HG03103 (cell line): ENCODE data around the gene FAM184A.
"Not testable (repeated sequence)": the region's sequence is repeated elsewhere in the genome, so short reads cannot be mapped to it uniquely, and the experiment has no call there.

Source experiments
- ATAC-seq: cut with Tn5 transposase; IDR thresholded peaks from one replicate; pipeline ENCODE4 v1.9.1; 2021; ENCODE audit warnings: low read depth; ENCODE audit not compliant: unreplicated experiment

Gene FAM184A

DNA sequence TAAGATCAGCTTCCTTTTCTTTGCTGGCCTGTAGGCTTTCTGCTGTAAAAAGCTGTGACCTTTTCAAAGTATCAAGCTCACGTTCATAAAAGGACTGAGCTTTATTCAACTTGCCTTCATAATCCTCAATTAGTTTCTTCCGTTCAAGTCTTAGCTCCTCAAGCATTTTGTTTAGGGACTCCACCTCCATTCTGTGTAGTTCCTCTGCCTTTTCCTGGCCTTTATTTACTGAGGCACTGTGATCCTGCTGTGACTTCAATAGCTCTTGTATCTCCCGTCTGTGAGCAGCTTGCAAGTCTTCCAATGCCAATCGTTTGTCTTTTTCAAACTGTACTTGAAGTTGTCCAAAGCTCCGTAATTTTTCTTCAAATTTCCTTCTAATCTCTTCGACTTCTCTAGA lies 54.4 kb downstream of the FAM184A start:
- no peak for ATAC-seq

DNA sequence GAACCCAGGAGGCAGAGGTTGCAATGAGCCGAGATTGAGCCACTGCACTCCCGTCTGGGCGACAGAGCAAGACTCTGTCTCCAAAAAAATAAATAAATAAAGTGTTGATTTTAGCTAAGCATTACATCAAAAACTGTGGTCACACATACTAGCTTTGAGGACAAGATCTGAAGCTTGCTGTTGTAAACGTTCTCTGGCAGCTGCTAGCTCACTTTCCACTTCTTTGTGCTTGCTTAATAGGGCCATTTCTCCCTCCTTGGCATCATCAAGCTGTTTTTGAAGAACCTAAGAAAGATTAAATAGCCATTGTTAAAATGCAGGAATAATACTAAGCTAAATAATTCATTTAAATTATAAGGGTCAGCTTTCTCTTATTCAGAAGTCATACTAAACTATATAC lies 55.7 kb downstream of the FAM184A start:
- ATAC-seq, result no peak

DNA sequence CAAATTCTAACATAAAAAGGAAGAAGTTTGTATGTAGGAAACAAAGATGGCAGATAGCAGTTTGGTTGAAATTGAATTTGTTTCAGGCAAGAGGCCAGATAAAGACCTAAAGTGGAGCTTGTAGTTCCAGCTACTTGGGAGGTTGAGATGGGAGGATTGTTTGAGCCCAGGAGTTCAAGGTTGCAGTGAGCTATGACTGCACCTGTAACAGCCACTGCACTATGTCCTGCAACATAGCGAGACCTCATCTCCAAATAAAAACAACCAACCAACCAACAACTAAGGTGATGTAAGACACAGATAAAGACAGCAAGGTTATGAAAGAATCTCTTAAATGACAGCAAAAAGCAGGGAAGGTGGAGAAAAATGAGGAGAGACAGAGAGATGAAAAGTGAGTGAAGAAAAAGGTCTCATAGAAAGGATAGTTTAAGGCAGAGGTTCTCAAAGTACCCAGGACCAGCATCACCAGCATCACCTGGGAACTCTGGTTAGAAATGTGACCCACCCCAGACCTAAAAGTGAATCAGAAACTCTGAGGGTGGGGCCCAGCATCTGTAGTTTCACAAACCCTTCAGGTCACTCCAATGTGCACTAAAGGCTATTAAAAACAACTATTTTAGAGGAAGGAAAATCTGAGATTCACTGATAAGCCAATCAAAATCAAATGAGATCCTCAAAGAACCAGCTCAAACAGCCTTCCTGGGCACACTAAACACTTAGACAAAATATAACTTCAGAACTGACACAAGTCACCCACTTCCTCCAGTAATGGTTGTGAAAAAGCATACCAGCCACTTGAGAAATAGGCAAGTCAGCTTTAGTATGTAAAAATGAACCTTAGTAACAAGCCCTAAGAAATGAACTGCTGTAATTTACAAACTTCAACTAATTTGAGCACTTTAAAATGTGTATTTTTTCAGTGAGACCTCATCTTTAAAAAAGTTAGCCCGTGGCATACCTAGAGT lies 57.6 kb downstream of the FAM184A start:
- no peak for ATAC-seq

DNA sequence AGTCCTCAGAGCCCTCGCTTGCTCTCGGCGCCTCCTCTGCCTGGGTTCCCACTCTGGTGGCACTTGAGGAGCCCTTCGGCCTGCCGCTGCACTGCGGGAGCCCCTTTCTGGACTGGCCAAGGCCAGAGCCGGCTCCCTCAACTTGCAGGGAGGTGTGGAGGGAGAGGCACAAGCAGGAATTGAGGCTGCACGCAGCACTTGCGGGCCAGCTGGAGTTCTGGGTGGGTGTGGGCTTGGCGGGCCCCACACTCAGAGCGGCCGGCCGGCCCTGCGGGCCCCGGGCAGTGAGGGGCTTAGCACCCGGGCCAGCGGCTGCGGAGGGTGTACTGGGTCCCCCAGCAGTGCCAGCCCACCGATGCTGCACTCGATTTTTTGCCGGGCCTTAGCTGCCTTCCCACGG lies 63.3 kb downstream of the FAM184A start:
- not testable (repeated sequence) for ATAC-seq

DNA sequence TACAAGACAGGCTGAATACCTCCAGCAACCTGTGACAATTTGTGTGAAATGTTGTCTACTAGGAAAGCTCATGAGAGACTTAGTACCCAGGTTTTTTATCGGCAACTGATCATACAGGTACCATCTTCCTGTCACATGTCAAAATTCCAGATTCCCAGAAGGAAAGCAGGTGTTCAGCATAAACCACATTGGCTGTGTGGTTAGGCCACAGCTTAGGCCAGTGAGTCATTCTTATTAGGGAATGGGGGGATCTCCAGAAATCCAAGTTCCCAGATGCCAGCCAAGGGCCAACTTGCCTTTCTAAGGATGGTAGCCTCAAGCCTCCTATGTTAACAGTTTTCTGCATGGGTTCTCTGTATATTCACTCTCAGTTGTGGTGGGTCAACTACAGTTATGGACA lies 65.9 kb downstream of the FAM184A start:
- no peak for ATAC-seq

GRCh38 chr6:119009266-119009665 lies 69.2 kb downstream of the FAM184A start:
- ATAC-seq, result not testable (repeated sequence)

GRCh38 chr6:119006974-119007373 lies 71.5 kb downstream of the FAM184A start:
- no peak for ATAC-seq

- ATAC-seq, result no peak
These were observed 76.4 kb downstream of the FAM184A start for GRCh38 chr6:119002069-119002468.

DNA sequence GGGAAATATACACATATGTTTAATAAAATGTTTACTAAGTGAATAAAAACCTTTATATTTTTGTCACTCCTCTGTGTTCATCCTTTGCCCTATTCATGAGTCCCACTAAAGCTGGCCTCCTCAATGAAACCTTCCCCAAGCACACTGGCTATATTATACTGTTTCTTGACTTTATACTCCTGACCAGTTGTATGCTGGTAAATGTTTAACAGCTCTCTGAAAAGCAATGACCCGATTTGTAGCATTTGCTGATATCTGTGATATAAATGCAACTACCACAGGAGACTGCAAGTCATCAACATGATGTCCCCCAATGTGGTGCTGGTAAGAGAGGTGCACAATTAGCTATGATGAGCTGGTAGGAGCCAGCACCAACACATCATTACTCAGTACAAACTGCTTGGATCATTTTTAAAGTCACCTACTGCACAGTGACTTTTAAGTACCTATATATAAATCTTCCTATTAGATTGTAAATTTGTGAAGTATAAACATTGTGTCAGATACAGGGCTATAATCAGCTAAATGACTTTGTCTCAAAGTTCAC lies 78.9 kb downstream of the FAM184A start:
- no peak for ATAC-seq

DNA sequence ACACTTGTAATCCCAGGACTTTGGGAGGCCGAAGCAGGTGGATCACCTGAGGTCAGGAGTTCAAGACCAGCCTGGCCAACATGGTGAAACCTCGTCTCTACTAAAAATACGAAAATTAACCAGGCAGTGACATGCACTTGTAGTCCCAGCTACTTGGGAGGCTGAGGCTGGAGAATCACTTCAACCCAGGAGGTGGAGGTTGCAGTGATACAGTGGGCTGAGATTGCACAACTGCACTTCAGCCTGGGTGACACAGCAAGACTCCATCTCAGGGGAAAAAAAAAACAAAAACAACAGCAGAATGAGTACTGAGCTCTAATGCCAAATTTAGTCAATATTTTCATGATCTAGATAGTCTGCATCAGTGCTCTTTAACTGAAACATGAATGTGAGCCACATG lies 81.0 kb downstream of the FAM184A start:
- ATAC-seq, result not testable (repeated sequence)

DNA sequence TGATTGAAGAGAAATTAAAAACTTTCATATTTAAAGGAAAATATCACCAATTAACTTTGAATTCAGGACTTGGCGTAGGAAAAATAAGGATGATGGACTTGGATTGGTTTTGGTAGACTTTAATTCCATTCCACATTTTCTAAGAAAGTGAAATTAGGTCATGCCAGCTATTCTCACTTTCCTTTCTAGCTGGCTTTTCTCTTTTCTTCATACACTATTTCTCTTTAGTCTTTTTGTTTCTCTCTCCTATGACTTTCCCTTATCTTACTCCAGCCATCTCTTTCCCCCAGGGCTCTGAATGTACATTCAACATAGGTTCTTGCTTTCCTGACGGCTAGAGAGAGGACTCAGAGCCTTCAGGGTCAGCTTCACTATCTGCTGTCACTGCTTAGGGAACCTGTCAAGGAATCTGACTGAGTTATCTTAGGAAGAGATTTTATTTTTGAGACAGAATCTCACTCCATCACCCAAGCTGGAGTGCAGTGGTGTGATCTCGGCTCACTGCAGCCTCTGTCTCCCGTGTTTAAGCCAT lies 82.1 kb downstream of the FAM184A start:
- no peak for ATAC-seq

GRCh38 chr6:118993803-118994251 lies 84.6 kb downstream of the FAM184A start:
- ATAC-seq, result no peak

DNA sequence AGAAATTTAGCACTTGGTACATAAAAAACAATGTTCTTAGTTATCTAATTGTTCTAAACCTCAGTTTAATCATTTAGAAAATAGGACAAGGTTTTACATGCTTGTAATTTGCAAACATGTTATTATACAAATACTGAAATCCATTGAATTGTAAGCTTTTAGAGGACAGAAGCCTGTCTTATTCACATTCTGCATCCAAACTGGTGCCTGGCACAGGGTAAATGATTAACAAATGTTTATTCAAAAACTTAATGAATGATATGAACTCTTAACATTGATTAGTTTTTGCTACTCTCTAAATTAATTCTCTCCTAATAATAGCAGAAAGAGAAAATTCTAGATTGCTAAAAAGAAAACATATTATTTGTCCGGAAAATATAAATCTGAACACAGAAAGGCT lies 85.1 kb downstream of the FAM184A start:
- no peak for ATAC-seq

GRCh38 chr6:118992186-118992795 lies 86.2 kb downstream of the FAM184A start:
- ATAC-seq, result no peak

DNA sequence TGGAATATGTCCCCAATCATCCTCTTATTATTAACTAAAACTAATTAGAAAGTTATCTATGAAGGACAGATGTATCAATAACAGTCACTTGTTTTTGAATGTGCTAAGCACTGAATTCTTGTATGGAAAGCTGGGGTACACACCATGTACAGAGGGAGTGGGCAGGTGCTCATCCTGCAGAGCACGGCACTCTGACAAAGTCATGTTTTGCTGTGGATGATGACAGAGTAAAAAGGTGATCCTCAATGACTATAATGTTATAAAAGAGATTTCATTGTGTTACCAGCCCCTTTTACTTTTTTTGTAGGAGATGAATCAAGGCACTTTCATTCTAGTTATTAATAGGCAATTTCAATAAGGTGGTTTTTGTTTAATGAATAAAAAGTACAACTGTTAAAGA lies 92.2 kb downstream of the FAM184A start:
- no peak for ATAC-seq

GRCh38 chr6:118985123-118985830 lies 93.2 kb downstream of the FAM184A start:
- no peak for ATAC-seq

DNA sequence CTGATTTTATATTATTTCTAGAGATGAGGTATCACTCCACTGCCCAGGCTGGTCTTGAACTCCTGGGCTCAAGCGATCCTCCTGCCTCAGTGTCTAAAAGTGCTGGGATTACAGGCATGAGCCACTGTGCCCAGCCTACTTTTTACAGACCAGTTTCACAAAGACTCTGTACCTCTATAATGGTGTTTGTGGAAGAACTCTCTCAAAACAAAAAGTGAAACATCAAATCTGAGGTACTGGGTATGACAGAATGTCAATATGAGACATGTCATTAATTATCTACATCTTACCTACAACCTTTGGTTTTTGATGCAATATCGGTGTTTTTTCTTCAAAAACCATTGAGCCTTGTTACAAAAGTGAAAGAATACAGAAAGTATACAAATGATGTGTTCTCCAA lies 94.1 kb downstream of the FAM184A start:
- no peak for ATAC-seq

- no peak for ATAC-seq
These were observed 95.9 kb downstream of the FAM184A start for GRCh38 chr6:118982575-118982911.

- ATAC-seq, result no peak
These were observed 96.4 kb downstream of the FAM184A start for GRCh38 chr6:118981884-118982574.

DNA sequence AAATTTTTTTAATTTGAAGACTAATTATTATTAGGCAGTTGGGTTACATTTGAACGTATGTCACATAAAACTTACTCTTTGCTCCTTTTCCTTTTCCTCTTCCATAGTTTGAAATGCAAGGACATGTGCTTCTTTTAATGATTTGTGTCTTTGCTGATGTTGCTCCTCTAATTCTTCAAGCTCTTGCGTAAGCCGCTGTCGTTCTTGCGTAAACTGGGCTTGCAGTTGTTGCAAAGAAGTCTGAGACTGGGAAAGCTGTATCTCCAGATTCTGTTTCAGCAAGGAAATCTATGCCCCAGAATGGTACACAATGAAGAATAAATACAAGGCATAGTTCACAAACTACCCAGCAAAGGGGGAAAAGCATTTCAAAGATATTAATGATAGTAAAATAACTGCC lies 98.4 kb downstream of the FAM184A start:
- ATAC-seq, result no peak
